ENCODE measurements around the gene RITA1. TPM values are rescaled to one million over a fixed set of nuclear protein-coding genes. Genes with fewer than 3 reads are reported as not detected.

RITA1 gene
- total and polyA plus RNA-seq, 9 donors, result 6.8 to 19.4 (median 15.4) TPM

DNA sequence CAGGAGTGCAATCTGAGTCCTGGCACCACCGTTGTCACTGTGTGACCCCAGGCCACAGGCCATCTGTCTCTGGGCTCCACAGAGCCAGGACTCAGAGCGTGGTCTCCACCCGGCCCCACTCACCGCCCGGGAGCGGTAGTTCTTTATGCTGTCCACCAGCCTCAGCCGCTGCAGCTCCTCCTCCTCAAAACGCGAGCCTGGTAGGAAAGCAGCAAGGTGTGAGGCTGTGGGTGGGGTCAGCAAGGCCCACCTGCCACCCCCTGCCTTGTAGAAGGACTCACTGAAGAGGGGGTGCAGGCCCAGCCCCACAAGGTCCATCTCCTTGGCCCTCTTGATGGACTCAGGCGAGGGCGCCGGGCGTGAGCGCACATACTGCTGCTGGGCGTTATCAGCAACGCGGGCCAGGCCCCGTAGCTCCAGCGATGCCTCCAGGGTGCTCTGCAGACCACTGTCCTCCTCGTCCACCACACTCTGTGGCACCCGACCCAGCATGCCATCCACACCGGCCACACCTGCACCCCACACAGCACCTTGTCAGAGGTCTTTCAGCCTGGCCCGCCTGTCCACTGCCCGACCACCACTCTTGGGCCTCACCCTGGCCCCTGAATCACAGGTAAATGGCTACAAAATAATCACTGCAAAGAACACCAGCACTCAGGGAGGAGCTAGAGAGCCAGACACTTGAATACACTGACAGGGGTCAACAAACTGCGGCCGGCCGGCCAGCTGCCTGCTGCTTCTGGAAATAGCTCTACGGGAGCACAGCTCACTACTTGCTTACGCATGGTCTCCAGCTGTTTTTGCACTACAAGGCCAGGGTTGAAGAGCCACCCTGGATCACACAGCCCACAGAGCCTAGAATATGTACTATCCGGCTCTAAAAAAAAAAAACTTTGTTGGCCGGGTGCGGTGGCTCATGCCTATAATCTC is 19.7 kb upstream of the RITA1 start:
- Histone ChIP-seq H3K27me3 (no peaks in the 10 kb centered on the region), H3K4me1 (ENCODE audit: insufficient read depth) (no peaks in the 10 kb centered on the region), H3K27ac (no peak overlapping the region), H3K36me3 (no peaks in the 10 kb centered on the region), H3K4me3 (no peak overlapping the region), H3K9me3 (no peaks in the 10 kb centered on the region)
- intact Hi-C loops (cut with DNase I), result loop anchor here in 2 of 4 donors (5.0 to 10.0 kb wide), 2 partner anchors 113 to 121 kb away; no protein-coding TSS in a partner anchor
- 77 to 85% (median 83%) methylated on average over 32 of the region's 32 CpGs for WGBS, 3 donors
- TF ChIP-seq EP300 (IDR thresholded peaks at IDR 0.05) (no peak), POLR2A (IDR thresholded peaks at IDR 0.05) (no peak)
- TF ChIP-seq, protein P1, sequence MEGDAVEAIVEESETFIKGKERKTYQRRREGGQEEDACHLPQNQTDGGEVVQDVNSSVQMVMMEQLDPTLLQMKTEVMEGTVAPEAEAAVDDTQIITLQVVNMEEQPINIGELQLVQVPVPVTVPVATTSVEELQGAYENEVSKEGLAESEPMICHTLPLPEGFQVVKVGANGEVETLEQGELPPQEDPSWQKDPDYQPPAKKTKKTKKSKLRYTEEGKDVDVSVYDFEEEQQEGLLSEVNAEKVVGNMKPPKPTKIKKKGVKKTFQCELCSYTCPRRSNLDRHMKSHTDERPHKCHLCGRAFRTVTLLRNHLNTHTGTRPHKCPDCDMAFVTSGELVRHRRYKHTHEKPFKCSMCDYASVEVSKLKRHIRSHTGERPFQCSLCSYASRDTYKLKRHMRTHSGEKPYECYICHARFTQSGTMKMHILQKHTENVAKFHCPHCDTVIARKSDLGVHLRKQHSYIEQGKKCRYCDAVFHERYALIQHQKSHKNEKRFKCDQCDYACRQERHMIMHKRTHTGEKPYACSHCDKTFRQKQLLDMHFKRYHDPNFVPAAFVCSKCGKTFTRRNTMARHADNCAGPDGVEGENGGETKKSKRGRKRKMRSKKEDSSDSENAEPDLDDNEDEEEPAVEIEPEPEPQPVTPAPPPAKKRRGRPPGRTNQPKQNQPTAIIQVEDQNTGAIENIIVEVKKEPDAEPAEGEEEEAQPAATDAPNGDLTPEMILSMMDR (IDR thresholded peaks at IDR 0.05), result no peak
- DNase-seq, result no peak

DNA sequence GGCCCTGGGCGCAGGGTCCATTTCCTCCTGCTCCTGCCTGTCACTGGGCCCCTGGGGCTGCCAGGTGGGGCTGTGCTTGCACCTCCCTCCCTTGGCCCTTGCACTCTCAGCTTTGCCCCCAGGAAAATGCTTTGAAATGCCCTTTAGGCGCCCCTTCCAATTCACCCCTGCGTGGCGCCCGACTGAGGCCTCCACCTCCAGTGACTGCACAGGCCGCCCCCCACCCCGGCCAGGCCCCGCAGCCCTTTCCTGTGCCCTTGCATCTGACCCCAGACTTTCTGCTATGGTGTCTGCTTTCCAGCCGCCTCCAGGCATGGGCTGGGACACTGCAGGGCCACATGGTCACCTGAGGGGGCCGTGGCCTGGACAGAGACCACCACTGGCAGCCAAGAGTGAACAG is 17.7 kb upstream of the RITA1 start:
- WGBS, 3 donors, result 89 to 94% (median 93%) methylated on average over 10 of the region's 10 CpGs
- no peak overlapping the region for H3K27ac ChIP-seq
- intact Hi-C loops (cut with DNase I), result loop anchor here in 2 of 4 donors (5.0 to 10.0 kb wide), 2 partner anchors 116 to 123 kb away; no protein-coding TSS in a partner anchor
- no peaks in the 10 kb centered on the region for H3K4me1 ChIP-seq (ENCODE audit: insufficient read depth)
- H3K27me3 ChIP-seq, result no peaks in the 10 kb centered on the region
- no peak for DNase-seq
- H3K36me3 ChIP-seq, result no peaks in the 10 kb centered on the region
- no peak for TF ChIP-seq POLR2A (IDR thresholded peaks at IDR 0.05)
- TF ChIP-seq, protein P1 (IDR thresholded peaks at IDR 0.05), result no peak
- TF ChIP-seq EP300 (IDR thresholded peaks at IDR 0.05), result no peak
- H3K4me3 ChIP-seq, result no peak overlapping the region
- H3K9me3 ChIP-seq, result no peaks in the 10 kb centered on the region

DNA sequence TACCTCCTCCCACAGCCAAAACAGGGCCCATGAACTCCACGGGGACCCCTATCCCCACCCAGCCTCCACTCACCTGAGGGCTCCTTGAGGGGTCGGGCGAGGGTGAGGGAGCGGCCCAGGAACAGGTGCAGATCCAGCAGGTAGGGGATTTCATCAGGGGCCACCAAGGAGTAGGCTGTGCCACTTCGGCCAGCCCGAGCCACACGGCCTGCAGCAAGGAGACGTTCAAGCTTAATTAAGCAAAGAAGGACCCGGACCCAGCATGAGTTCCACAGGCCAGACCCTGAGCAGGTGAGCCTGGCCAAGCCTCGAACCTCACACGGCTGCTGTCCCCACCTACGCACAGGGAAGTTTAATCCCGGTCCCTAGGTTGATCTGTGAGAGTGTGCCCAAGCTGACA is 15.8 kb upstream of the RITA1 start:
- no peak overlapping the region for H3K4me3 ChIP-seq
- no peaks in the 10 kb centered on the region for H3K36me3 ChIP-seq
- DNase-seq, result no peak
- no peaks in the 10 kb centered on the region for H3K27me3 ChIP-seq
- no peak for TF ChIP-seq POLR2A (IDR thresholded peaks at IDR 0.05)
- TF ChIP-seq, protein P1 (IDR thresholded peaks at IDR 0.05), result no peak
- no peak for TF ChIP-seq EP300 (IDR thresholded peaks at IDR 0.05)
- H3K4me1 ChIP-seq (ENCODE audit: insufficient read depth), result peaks cover 4% of the 10 kb centered on the region
- intact Hi-C loops (cut with DNase I), result loop anchor here in 3 of 4 donors (5.0 to 10.0 kb wide), 3 partner anchors 117 to 265 kb away; no protein-coding TSS in a partner anchor
- H3K27ac ChIP-seq, result no peak overlapping the region
- no peaks in the 10 kb centered on the region for H3K9me3 ChIP-seq
- WGBS, 3 donors, result 93 to 94% (median 94%) methylated on average over 12 to 13 of the region's 13 CpGs

DNA sequence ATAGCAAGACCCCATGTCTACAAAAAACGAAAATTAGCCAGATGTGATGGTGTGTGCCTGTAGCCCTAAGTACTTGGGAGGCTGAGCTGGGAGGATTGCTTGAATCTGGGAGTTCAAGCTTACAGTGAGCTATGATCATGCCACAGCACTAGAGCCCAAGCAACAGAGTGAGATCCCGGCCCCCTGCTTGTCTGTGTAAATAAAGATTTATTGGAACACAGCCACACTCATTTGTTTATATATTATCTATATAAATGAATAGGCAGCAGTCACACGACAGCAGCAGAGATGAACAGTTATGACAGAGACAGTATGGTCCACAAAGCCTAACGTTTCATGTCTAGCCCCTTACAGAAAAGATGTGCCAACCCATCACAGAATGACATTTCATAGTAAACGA is 15.1 kb upstream of the RITA1 start:
- H3K36me3 ChIP-seq, result no peaks in the 10 kb centered on the region
- WGBS, 3 donors, result 93 to 96% (median 95%) methylated on average over 5 of the region's 5 CpGs
- intact Hi-C loops (cut with DNase I), result loop anchor here in 2 of 4 donors (5.0 to 10.0 kb wide), 2 partner anchors 118 to 264 kb away; no protein-coding TSS in a partner anchor
- H3K4me3 ChIP-seq, result no peak overlapping the region
- no peaks in the 10 kb centered on the region for H3K27me3 ChIP-seq
- H3K27ac ChIP-seq, result no peak overlapping the region
- no peak for DNase-seq
- H3K4me1 ChIP-seq (ENCODE audit: insufficient read depth), result peaks cover 4% of the 10 kb centered on the region
- TF ChIP-seq POLR2A (IDR thresholded peaks at IDR 0.05), result no peak
- TF ChIP-seq, protein P1 (IDR thresholded peaks at IDR 0.05), result no peak
- no peak for TF ChIP-seq EP300 (IDR thresholded peaks at IDR 0.05)
- no peaks in the 10 kb centered on the region for H3K9me3 ChIP-seq

Data from ovary (tissue), 9 donors.